ENCODE measurements around the gene UPK2.

Gene UPK2

DNA sequence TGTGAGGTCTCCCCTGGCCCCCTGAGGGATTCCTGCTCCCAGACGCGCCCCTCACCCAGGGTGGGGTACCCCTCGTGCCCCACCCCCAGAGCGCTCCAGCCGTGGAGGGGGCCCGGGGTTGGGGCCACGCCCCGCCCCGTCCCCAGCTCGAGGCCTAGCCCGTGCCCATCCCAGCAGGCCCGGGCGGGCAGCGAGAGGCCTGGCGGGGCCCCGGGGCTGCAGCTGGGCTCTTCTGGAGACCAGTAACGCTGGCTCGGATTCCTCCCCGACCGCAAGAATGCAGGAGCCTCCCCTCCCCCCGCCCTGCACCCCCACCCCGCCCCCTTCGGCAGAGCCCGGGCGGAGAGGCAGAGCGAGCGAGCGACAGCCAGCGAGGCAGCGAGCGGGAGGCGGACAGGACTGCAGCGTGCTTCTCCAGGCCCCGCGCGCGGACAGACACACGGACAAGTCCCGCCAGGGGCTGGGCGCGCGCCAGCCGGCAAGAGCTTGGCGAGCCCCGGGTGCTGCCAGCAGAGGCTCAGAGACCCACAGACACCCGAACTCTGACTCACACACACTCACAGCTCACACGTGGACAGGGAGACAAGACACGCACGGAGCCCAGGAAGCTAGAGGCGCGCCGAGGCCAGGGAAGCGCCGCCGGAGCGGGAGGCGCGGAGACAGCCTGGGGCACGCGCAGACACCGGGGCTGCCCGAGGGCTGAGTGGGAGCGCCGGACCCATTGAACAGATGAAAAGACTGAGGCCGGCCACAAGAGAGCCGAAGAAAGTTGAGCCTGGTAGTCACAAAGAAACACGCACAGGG lies 45.6 kb upstream of the UPK2 start:
- DNase-seq (ENCODE audit: low read depth): no peak
- TF ChIP-seq CTCF (IDR thresholded peaks at IDR 0.05; ENCODE audit: insufficient read depth, low read depth, low read length, missing control alignments): no peak
- H3K4me3 ChIP-seq (ENCODE audit: low read depth, low read length): no peak overlapping the region

DNA sequence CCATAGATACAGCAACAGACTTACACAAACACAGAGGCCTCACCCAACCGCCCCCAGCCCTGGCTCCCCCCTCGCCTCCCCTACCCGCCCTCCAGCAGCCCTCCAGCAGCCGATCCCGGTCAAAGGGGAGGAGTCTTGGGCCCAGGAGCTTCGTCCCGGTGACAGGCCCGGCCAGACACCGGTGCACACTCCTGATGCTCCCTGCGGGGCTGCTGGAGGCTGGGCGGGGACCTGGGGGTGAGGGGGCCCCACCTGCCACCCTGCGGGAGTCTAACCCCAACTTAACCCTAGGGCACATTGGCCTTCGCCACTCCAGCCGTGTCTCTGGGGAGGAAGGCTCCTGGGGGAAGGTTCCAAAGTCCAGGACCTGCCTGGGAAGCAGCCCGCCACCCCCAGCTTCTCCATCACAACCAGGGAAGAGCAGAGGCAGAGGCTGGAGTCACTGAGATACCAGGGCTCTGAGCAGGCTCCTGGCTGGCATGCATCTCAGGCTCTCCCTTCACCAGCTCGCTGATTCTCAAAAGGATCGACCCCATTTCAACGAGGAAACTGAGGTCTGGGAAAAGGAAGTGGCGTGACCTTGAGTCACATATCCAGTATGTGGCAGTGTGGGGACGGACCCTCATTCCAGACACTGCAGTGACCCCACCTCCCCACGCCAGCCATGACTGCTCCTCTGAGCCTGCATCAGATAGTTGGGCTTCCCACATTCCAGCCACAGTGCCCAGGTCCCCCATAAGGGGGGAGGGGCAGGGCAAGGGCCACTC lies 44.8 kb upstream of the UPK2 start:
- no peak overlapping the region for H3K4me3 ChIP-seq (ENCODE audit: low read depth, low read length)
- no peak for DNase-seq (ENCODE audit: low read depth)
- no peak for TF ChIP-seq CTCF (IDR thresholded peaks at IDR 0.05; ENCODE audit: insufficient read depth, low read depth, low read length, missing control alignments)

DNA sequence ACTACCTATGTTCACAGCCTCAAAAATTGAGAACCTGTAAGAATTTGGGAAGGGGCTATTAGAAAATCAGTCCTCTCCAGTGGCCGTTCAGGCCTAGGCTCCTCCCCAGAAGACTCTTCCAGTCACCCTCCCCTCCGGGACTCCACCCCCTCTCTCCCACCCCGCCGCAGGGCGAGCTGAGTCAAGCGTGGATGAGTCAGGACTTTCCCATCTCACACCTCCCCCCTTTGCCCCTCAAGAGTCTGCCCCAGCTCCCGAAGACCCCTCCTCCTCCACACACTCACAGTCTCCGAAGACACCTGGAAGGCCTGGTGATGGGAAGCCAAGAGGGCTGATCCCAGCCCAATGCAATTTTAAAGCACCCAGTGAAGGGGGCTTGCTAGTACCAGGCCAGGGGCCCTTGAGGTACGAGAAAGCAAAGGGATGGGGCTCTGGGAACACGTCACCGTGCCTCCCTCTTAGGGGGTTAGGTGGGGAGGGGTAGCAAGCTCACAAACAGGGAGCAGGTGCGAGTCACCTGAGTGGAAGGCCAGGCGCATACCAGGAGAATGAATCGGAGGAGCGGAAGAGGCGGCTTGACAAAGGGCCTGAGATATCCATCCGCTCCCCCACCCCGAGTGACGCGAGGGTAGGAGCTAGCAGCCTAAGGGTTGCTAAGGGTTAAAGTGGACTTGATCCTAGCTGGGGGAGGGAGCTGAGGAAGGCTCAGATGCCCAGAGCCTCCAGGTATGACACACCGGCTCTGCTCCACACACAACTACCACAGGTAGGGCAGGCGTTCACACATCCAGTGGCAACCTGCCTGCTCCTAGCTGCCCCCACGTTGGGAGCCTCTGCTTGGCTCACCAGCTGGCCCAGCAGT lies 44.0 kb upstream of the UPK2 start:
- no peak for TF ChIP-seq CTCF (IDR thresholded peaks at IDR 0.05; ENCODE audit: insufficient read depth, low read depth, low read length, missing control alignments)
- peak; percentile 49 for DNase-seq (ENCODE audit: low read depth)
- H3K4me3 ChIP-seq (ENCODE audit: low read depth, low read length): peak overlapping the region; percentile 5; the same call in 1 of the 2 replicates

GRCh38 chr11:118912742-118913410 lies 43.2 kb upstream of the UPK2 start:
- DNase-seq (ENCODE audit: low read depth): peak; percentile 63
- peak overlapping the region; percentile 16 for H3K4me3 ChIP-seq (ENCODE audit: low read depth, low read length)
- TF ChIP-seq CTCF (IDR thresholded peaks at IDR 0.05; ENCODE audit: insufficient read depth, low read depth, low read length, missing control alignments): no peak

DNA sequence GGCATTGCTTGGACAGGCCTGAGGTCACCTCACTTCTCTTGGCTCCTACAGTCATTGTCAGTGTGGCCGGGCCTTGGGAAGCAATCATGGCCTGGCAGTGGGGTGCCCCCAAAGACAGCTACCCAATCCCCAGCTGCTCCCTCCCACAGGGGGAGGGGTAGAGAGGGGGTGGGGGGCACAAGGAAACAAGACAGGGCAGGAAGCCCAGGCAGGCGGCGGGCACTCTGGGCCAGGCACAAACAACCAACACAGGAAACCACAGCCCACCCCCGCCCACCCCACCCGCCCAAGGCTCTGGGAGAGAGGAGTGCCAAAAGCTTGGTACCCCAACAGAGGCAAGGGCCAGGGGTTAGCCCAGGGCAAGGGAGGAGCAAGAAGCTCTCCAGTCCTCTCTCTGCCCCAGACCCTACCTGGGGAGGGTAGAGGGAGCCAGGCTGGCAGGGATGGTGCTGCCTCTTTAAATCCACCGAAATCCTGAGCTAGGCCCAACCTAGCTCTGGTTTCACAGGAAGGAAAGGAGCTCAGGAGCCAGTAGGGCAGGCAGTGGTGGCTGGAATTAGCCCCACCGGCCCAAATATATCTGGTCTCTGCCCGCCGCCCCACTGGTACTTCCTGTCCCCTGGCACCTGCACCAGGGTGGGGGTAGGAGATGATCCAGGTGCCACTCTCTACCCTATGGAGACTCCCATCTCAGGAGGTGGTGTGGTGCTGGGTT lies 42.5 kb upstream of the UPK2 start:
- H3K4me3 ChIP-seq (ENCODE audit: low read depth, low read length): peak overlapping the region; percentile 23
- TF ChIP-seq CTCF (IDR thresholded peaks at IDR 0.05; ENCODE audit: insufficient read depth, low read depth, low read length, missing control alignments): no peak
- DNase-seq (ENCODE audit: low read depth): no peak

All from GM12865 (cell line).